A673 (cell line): Measurements from ENCODE around the gene SSTR4. TPM values are rescaled to one million over a fixed set of nuclear protein-coding genes. Genes with fewer than 3 reads are reported as not detected.
A peak's percentile ranks its signal among the peaks of the same experiment; 100 is the strongest.

Source experiments
- BruUV-seq: library from RNA; stranded (reverse); fragments of 400-500 nt; replicated peaks from 2 replicates; lab custom pipeline; 2021; lab: Mats Ljungman, UMichigan
- CTCF ChIA-PET: fragments of 300-600 bp; sonication (Branson Sonifier 250); formaldehyde crosslinking; loops from one replicate; lab custom pipeline; 2022; ENCODE audit warnings: antibody characterized with exemption; lab: Charles Lee
- POLR2A ChIA-PET: fragments of 300-600 bp; sonication (Branson Sonifier 250); formaldehyde crosslinking; loops from one replicate; lab custom pipeline; 2022; ENCODE audit warnings: antibody characterized with exemption; ENCODE audit not compliant: low non-redundant PET; lab: Charles Lee
- DNase-seq: peaks from one replicate; pipeline ENCODE4 v3.0.0-alpha.2; 2015; ENCODE audit warnings: low spot score
- H3K27ac ChIP-seq: fragments of 200-600 bp; sonication (generic); 2 replicates; pipeline ENCODE4 v1.5.1; 2016; ENCODE audit warnings: mixed run types, low read depth, mild to moderate bottlenecking, mixed read lengths, antibody characterized with exemption, low read length; ENCODE audit not compliant: poor library complexity, severe bottlenecking
- H3K27me3 ChIP-seq: fragments of 200-600 bp; sonication (generic); replicated peaks from 2 replicates; pipeline ENCODE4 v1.6.1; 2017; ENCODE audit warnings: mixed run types, low read depth, mild to moderate bottlenecking, mixed read lengths, antibody characterized with exemption, low read length; ENCODE audit not compliant: insufficient read depth, poor library complexity
- H3K36me3 ChIP-seq: fragments of 200-600 bp; sonication (generic); 2 replicates; pipeline ENCODE4 v1.6.1; 2016; ENCODE audit warnings: mixed run types, mild to moderate bottlenecking, mixed read lengths, antibody characterized with exemption, low read length; ENCODE audit not compliant: insufficient read depth, poor library complexity, severe bottlenecking
- H3K4me1 ChIP-seq: fragments of 200-600 bp; sonication (generic); 2 replicates; pipeline ENCODE4 v1.6.1; 2017; ENCODE audit warnings: mixed run types, mild to moderate bottlenecking, mixed read lengths, antibody characterized with exemption, low read length; ENCODE audit not compliant: insufficient read depth, poor library complexity, severe bottlenecking
- H3K4me3 ChIP-seq: fragments of 200-600 bp; sonication (generic); 2 replicates; pipeline ENCODE4 v1.5.1; 2016; ENCODE audit warnings: low read depth, mixed run types, mild to moderate bottlenecking, mixed read lengths, low read length; ENCODE audit not compliant: poor library complexity, severe bottlenecking
- H3K9me3 ChIP-seq: fragments of 200-600 bp; sonication (generic); 2 replicates; pipeline ENCODE4 v1.6.1; 2016; ENCODE audit warnings: mixed run types, low read depth, mild to moderate bottlenecking, mixed read lengths, antibody characterized with exemption, low read length; ENCODE audit not compliant: poor library complexity, severe bottlenecking
- CTCF ChIP-seq: fragments of 300-800, 200-600 bp; sonication (generic); conservative IDR thresholded peaks from 2 replicates; pipeline ENCODE4 v1.5.1; 2017; ENCODE audit warnings: low read depth, mild to moderate bottlenecking, antibody characterized with exemption, low read length, moderate library complexity, mixed read lengths
- EZH2 ChIP-seq: fragments of 200-600 bp; sonication (generic); IDR thresholded peaks from 2 replicates; pipeline ENCODE4 v1.6.1; 2017; ENCODE audit warnings: borderline replicate concordance, low read depth, mild to moderate bottlenecking, mixed read lengths, antibody characterized with exemption, low read length; ENCODE audit not compliant: poor library complexity, severe bottlenecking
- intact Hi-C: fragments of 100-400 bp; cut with micrococcal nuclease; formaldehyde crosslinking; loops from one replicate; pipeline ENCODE4 v1.10.0; 2022; ENCODE audit not compliant: unreplicated experiment
- total RNA-seq: library from RNA; stranded (reverse); gene quantifications from 2 replicates; pipeline ENCODE4 v1.2.3, GENCODE V29; 2021

Gene SSTR4
- total RNA-seq, 1 experiment from 2014 or later, result not detected

- TF ChIP-seq CTCF (no peak), EZH2 (no peak)
- BruUV-seq, result no TSS peak
- intact Hi-C loops, result no loop called here
- no peak overlapping the region for H3K27ac ChIP-seq
- no peaks in the 10 kb centered on the region for H3K36me3 ChIP-seq
- DNase-seq, result no peak
- H3K4me3 ChIP-seq, result no peak overlapping the region
- H3K4me1 ChIP-seq, result no peaks in the 10 kb centered on the region
- no peaks in the 10 kb centered on the region for H3K9me3 ChIP-seq
- POLR2A ChIA-PET, result no interaction called here
- CTCF ChIA-PET, result no interaction called here
- H3K27me3 ChIP-seq, result peaks cover 51% of the 10 kb centered on the region
Observed at GRCh38 chr20:23078351-23079015, 43.4 kb downstream of the SSTR4 start.

- TF ChIP-seq EZH2 (no peak), CTCF (peak; percentile 38; the same call in 1 of the 2 replicates)
- no peak for DNase-seq
- intact Hi-C loops, result no loop called here
- H3K36me3 ChIP-seq, result no peaks in the 10 kb centered on the region
- peaks cover 51% of the 10 kb centered on the region for H3K27me3 ChIP-seq
- H3K27ac ChIP-seq, result no peak overlapping the region
- no TSS peak for BruUV-seq
- H3K9me3 ChIP-seq, result no peaks in the 10 kb centered on the region
- ChIA-PET POLR2A (no interaction called here), CTCF (no interaction called here)
- H3K4me1 ChIP-seq, result no peaks in the 10 kb centered on the region
- H3K4me3 ChIP-seq, result no peak overlapping the region
Observed at GRCh38 chr20:23079016-23079351, 43.9 kb downstream of the SSTR4 start.

- CTCF ChIA-PET, result no interaction called here
- Histone ChIP-seq H3K4me3 (no peak overlapping the region), H3K9me3 (no peaks in the 10 kb centered on the region), H3K36me3 (no peaks in the 10 kb centered on the region), H3K27me3 (peaks cover 51% of the 10 kb centered on the region), H3K27ac (no peak overlapping the region), H3K4me1 (no peaks in the 10 kb centered on the region)
- DNase-seq, result no peak
- POLR2A ChIA-PET, result no interaction called here
- intact Hi-C loops, result no loop called here
- no TSS peak for BruUV-seq
- TF ChIP-seq CTCF, result no peak
- no peak for TF ChIP-seq EZH2
Observed at GRCh38 chr20:23079926-23080325, 44.8 kb downstream of the SSTR4 start.
